ENCODE measurements around the gene TMEM144. TPM values are rescaled to one million over a fixed set of nuclear protein-coding genes. Genes with fewer than 3 reads are reported as not detected.

The TMEM144 gene
- total RNA-seq, 2 experiments from 2014 or later, result 0.29 TPM; not detected in 1

- H3K27me3 Mint-ChIP-seq, result peaks cover 17% of the 10 kb centered on the region
- H3K4me3 Mint-ChIP-seq, result no peak within 1 kb of the TSS
- peaks cover 8% of the 10 kb centered on the region for H3K4me1 Mint-ChIP-seq (ENCODE audit: low read depth)
- peak; percentile 17 for DNase-seq
- no peaks in the 10 kb centered on the region for H3K36me3 Mint-ChIP-seq
- no peaks in the 10 kb centered on the region for H3K9me3 Mint-ChIP-seq
- CTCF ChIA-PET, result interaction anchor here (0.9 to 2.5 kb wide), 4 partner anchors 9 to 179 kb away, joined by 3 to 9 read pairs (median 6); no protein-coding TSS in a partner anchor
- POLR2A ChIA-PET, result no interaction called here
- intact Hi-C loops (cut with micrococcal nuclease), result loop anchor here (1.0 kb wide), 1 partner anchor 180 kb away; no protein-coding TSS in a partner anchor
- no peak within 1 kb of the TSS for H3K27ac Mint-ChIP-seq
Measured at GRCh38 chr4:158172261-158173258, 37.7 kb upstream of the TMEM144 start, which contains the start of gene GASK1B. GASK1B (minus strand) TSS chr4:158173025; CDS start chr4:158171375, 1,650 bp downstream.

GRCh38 chr4:158176108-158176507 is 34.2 kb upstream of the TMEM144 start:
- ChIA-PET POLR2A (no interaction called here), CTCF (no interaction called here)
- Mint-ChIP-seq H3K4me3 (no peak overlapping the region), H3K27me3 (peaks cover 4% of the 10 kb centered on the region), H3K4me1 (ENCODE audit: low read depth) (peaks cover 3% of the 10 kb centered on the region), H3K27ac (no peak overlapping the region), H3K9me3 (no peaks in the 10 kb centered on the region), H3K36me3 (no peaks in the 10 kb centered on the region)
- intact Hi-C loops (cut with micrococcal nuclease), result no loop called here
- no peak for DNase-seq

DNA sequence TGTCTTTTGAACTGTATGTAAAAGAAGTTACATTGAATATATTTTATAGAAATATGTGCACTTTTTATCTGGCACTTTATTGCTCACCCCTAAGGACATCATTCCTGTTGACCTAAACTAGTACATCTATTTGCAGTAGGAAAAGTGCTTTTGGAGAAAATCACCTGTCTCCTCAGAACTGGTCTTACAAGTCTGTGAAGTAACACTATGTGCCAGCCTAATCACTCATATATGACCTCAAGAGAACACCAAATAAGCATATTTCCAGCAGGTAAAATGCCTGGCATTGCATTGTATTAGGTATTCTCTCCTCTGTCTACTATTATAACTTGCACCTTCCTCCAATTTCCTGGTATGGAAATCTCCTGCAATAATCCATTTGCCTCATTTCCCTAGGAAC is 33.5 kb upstream of the TMEM144 start:
- Mint-ChIP-seq H3K4me3 (no peak overlapping the region), H3K36me3 (no peaks in the 10 kb centered on the region), H3K9me3 (no peaks in the 10 kb centered on the region), H3K27me3 (peaks cover 4% of the 10 kb centered on the region), H3K27ac (no peak overlapping the region), H3K4me1 (ENCODE audit: low read depth) (peaks cover 3% of the 10 kb centered on the region)
- ChIA-PET CTCF (no interaction called here), POLR2A (no interaction called here)
- intact Hi-C loops (cut with micrococcal nuclease), result no loop called here
- DNase-seq, result no peak

DNA sequence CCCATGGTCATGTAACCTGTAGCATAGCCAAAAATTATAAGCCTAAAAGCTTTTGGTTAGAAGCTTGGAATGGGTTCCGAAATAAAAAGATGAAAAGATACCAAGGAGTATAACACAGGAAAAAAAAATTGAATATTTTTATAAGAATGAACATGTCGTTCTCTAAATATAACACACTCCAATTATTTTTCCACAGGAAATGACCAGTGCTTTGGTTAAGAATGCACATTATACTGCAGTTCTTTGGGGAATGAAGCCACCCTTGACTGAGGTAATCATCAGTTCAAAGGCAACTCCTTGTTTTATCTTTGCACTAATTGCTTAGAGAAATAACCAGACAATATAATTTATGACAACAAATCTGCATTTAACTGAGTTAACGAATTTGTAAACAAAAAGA is 30.8 kb upstream of the TMEM144 start:
- no peak overlapping the region for H3K27ac Mint-ChIP-seq
- no peaks in the 10 kb centered on the region for H3K36me3 Mint-ChIP-seq
- no peaks in the 10 kb centered on the region for H3K27me3 Mint-ChIP-seq
- intact Hi-C loops (cut with micrococcal nuclease), result no loop called here
- no peak for DNase-seq
- H3K4me3 Mint-ChIP-seq, result no peak overlapping the region
- no peaks in the 10 kb centered on the region for H3K4me1 Mint-ChIP-seq (ENCODE audit: low read depth)
- H3K9me3 Mint-ChIP-seq, result no peaks in the 10 kb centered on the region
- ChIA-PET POLR2A (no interaction called here), CTCF (no interaction called here)

DNA sequence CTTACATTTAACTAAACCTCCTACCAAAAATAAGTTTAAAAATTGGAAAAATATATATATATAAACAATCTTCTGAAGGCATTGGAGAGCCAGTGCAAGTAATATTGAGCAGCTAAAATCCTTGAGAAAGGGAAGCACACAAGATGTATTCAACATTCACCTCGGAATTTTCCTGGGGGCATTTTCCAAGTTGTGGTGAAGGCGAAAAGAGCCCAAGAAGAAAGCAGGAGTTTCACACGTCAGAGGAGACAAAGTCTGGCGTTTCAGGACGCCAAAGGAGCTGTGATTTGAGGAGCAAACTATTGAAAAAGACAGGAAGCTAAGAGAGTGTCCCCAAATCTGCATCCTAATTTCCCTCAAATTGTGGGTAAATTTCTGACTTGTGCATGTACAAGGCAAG is 28.4 kb upstream of the TMEM144 start:
- CTCF ChIA-PET, result no interaction called here

DNA sequence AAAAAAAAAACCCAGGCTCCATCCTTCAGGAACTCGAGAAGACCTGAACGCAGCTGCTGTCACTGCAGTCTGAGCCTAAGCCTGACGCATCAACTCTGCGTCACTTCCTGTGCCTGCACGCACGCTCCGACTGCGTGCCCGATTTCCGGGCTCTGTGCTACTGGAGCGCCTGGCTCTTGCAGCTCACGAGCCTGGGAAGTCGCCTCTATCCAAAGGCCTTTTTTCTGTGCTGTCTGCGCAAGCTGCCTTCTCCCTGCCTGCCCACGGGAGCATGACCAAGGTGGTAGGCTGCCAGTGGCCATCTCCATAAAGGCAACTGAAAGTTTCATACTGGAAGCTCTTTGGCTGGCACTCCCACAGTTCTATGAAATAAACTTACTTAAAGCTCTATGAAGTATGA is 27.6 kb upstream of the TMEM144 start:
- no peaks in the 10 kb centered on the region for H3K36me3 Mint-ChIP-seq

More for the DNA sequence above, 28.4 kb upstream of the TMEM144 start:
- Mint-ChIP-seq H3K36me3 (no peaks in the 10 kb centered on the region), H3K27me3 (no peaks in the 10 kb centered on the region), H3K4me1 (ENCODE audit: low read depth) (no peaks in the 10 kb centered on the region), H3K27ac (no peak overlapping the region), H3K4me3 (no peak overlapping the region), H3K9me3 (no peaks in the 10 kb centered on the region)
- intact Hi-C loops (cut with micrococcal nuclease), result no loop called here
- DNase-seq, result no peak
- POLR2A ChIA-PET, result no interaction called here

DNA sequence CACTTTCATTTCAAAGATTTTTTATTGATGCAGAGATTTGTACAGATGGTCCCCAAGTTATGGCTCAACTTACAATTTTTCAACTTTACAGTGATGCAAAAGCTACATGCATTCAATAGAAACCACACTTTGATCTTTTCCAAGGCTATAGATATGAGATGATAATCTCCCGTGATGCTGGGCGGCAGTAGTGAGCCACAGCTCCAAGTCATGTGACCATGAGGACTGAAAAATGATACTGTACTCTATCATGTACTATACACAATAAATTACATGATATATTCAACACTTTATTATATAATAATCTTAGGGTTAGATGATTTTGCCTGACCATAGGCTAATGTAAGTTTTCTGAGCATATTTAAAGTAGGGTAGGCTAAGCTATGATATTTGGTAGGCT is 23.5 kb upstream of the TMEM144 start:
- POLR2A ChIA-PET, result no interaction called here
- CTCF ChIA-PET, result no interaction called here

More for the DNA sequence above, 27.6 kb upstream of the TMEM144 start:
- ChIA-PET POLR2A (no interaction called here), CTCF (no interaction called here)
- DNase-seq, result no peak
- intact Hi-C loops (cut with micrococcal nuclease), result no loop called here
- Mint-ChIP-seq H3K4me1 (ENCODE audit: low read depth) (no peaks in the 10 kb centered on the region), H3K4me3 (no peak overlapping the region), H3K27me3 (peaks cover 1% of the 10 kb centered on the region), H3K27ac (no peak overlapping the region), H3K9me3 (no peaks in the 10 kb centered on the region)

GRCh38 chr4:158189422-158189821 is 20.9 kb upstream of the TMEM144 start:
- H3K4me1 Mint-ChIP-seq (ENCODE audit: low read depth), result no peaks in the 10 kb centered on the region
- no peak overlapping the region for H3K4me3 Mint-ChIP-seq
- no peak overlapping the region for H3K27ac Mint-ChIP-seq
- no peaks in the 10 kb centered on the region for H3K36me3 Mint-ChIP-seq
- CTCF ChIA-PET, result no interaction called here
- H3K27me3 Mint-ChIP-seq, result peaks cover 1% of the 10 kb centered on the region
- intact Hi-C loops (cut with micrococcal nuclease), result no loop called here
- POLR2A ChIA-PET, result no interaction called here
- no peaks in the 10 kb centered on the region for H3K9me3 Mint-ChIP-seq
- DNase-seq, result no peak

More for the DNA sequence above, 23.5 kb upstream of the TMEM144 start:
- no peak for DNase-seq
- Mint-ChIP-seq H3K9me3 (no peaks in the 10 kb centered on the region), H3K27me3 (peaks cover 1% of the 10 kb centered on the region), H3K4me3 (no peak overlapping the region), H3K27ac (no peak overlapping the region), H3K4me1 (ENCODE audit: low read depth) (no peaks in the 10 kb centered on the region), H3K36me3 (no peaks in the 10 kb centered on the region)
- intact Hi-C loops (cut with micrococcal nuclease), result no loop called here

GRCh38 chr4:158190718-158191117 is 19.6 kb upstream of the TMEM144 start:
- H3K27me3 Mint-ChIP-seq, result peaks cover 1% of the 10 kb centered on the region
- H3K4me1 Mint-ChIP-seq (ENCODE audit: low read depth), result no peaks in the 10 kb centered on the region
- H3K27ac Mint-ChIP-seq, result no peak overlapping the region
- no peak for DNase-seq
- no peak overlapping the region for H3K4me3 Mint-ChIP-seq
- no peaks in the 10 kb centered on the region for H3K9me3 Mint-ChIP-seq
- ChIA-PET POLR2A (no interaction called here), CTCF (no interaction called here)
- no peaks in the 10 kb centered on the region for H3K36me3 Mint-ChIP-seq
- intact Hi-C loops (cut with micrococcal nuclease), result no loop called here

DNA sequence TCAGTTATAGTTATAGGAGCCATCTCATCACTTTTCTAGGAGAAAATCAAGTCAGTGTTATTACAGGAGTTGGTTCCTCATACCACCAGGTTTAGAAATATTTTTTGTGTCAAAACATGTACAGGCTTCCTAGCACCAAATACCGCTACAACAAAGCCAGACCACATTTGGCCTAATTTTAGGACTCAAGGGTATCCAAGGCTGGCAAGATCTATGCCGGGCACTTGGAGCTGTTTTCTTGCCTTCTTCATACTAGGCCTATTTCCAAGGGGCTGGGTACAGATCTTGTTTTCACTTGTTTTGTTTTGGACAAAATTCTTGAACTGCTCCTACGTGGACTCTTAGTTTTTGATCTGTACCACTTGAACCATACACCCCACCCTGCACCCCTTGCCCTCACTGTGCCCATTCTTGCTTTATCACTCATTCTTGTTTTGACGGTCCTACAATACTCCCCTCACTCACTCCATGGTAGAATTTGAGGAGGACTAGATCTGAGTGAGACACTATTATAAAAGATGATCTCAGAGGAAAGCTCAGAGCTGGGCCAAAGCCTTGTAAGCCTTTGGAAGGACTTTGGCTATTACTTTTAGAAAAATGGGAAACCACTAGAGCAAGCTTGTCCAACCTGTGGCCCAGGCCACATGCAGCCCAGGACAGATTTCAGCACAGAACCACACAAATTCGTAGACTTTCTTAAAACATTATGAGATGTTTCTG is 17.7 kb upstream of the TMEM144 start:
- H3K4me3 Mint-ChIP-seq, result no peak overlapping the region
- no peak for DNase-seq
- no peak overlapping the region for H3K27ac Mint-ChIP-seq
- H3K4me1 Mint-ChIP-seq (ENCODE audit: low read depth), result no peaks in the 10 kb centered on the region
- intact Hi-C loops (cut with micrococcal nuclease), result loop anchor here (1.0 kb wide), 1 partner anchor 63 kb away; no protein-coding TSS in a partner anchor
- H3K36me3 Mint-ChIP-seq, result no peaks in the 10 kb centered on the region
- no peaks in the 10 kb centered on the region for H3K9me3 Mint-ChIP-seq
- CTCF ChIA-PET, result interaction anchor here (1.2 to 2.4 kb wide), 4 partner anchors 17 to 434 kb away, joined by 3 to 10 read pairs (median 6); partner anchors contain the start of gene GASK1B
- no peaks in the 10 kb centered on the region for H3K27me3 Mint-ChIP-seq
- POLR2A ChIA-PET, result no interaction called here

- POLR2A ChIA-PET, result no interaction called here
- no peak for DNase-seq
- Mint-ChIP-seq H3K4me3 (no peak overlapping the region), H3K9me3 (no peaks in the 10 kb centered on the region), H3K4me1 (ENCODE audit: low read depth) (no peaks in the 10 kb centered on the region), H3K36me3 (no peaks in the 10 kb centered on the region), H3K27ac (no peak overlapping the region), H3K27me3 (no peaks in the 10 kb centered on the region)
- intact Hi-C loops (cut with micrococcal nuclease), result loop anchor here (1.0 kb wide), 1 partner anchor 62 kb away; no protein-coding TSS in a partner anchor
- CTCF ChIA-PET, result interaction anchor here (1.2 to 2.4 kb wide), 3 partner anchors 22 to 433 kb away, joined by 3 to 10 read pairs (median 9); partner anchors contain the start of gene GASK1B
Measured at GRCh38 chr4:158193171-158193749, 17.0 kb upstream of the TMEM144 start.

- no peak overlapping the region for H3K27ac Mint-ChIP-seq
- no peaks in the 10 kb centered on the region for H3K4me1 Mint-ChIP-seq (ENCODE audit: low read depth)
- intact Hi-C loops (cut with micrococcal nuclease), result no loop called here
- ChIA-PET CTCF (no interaction called here), POLR2A (no interaction called here)
- no peaks in the 10 kb centered on the region for H3K27me3 Mint-ChIP-seq
- no peaks in the 10 kb centered on the region for H3K36me3 Mint-ChIP-seq
- no peak for DNase-seq
- H3K9me3 Mint-ChIP-seq, result no peaks in the 10 kb centered on the region
- no peak overlapping the region for H3K4me3 Mint-ChIP-seq
Measured at GRCh38 chr4:158195297-158195696, 15.0 kb upstream of the TMEM144 start.

All from activated CD4-positive, alpha-beta memory T cell treated with anti-CD3 and anti-CD28 coated beads for 36 hours (primary cell).